ENCODE measurements around the gene ICAM2. TPM values are rescaled to one million over a fixed set of nuclear protein-coding genes. Genes with fewer than 3 reads are reported as not detected.

ICAM2 gene
- total RNA-seq, 5 donors from 2014 or later (not counting 1 experiment from before 2014, with no cell fraction given), result 69.6 to 132 (median 116) TPM

GRCh38 chr17:64054304-64054703, 33.9 kb upstream of the ICAM2 start:
- no peaks in the 10 kb centered on the region for H3K9me3 Mint-ChIP-seq
- H3K36me3 Mint-ChIP-seq, result peaks cover 83% of the 10 kb centered on the region
- Histone ChIP-seq H3K27ac (ENCODE audit: low read length) (no peak overlapping the region), H3K27me3 (replicated peaks in 1 of 2; ENCODE audit: control insufficient read depth in 2 of 2, extremely low read depth in 1 of 2, insufficient read depth in 2 of 2, low read length in 1 of 2) (no peaks in the 10 kb centered on the region), H3K36me3 (ENCODE audit: control insufficient read depth in 2 of 2, extremely low read depth in 1 of 2, insufficient read depth in 1 of 2, low read length in 1 of 2) (peaks cover 6 to 68% of the 10 kb centered on the region in 2 donors), H3K4me3 (ENCODE audit: control insufficient read depth in 1 of 2, extremely low read depth in 1 of 2, low read length in 1 of 2) (no peak overlapping the region), H3K4me1 (ENCODE audit: control insufficient read depth in 1 of 2, extremely low read depth in 1 of 2, insufficient read depth in 2 of 2, low read length in 2 of 2) (peaks cover 17 to 47% of the 10 kb centered on the region in 2 experiments), H3K9me3 (no peaks in the 10 kb centered on the region)
- no peak overlapping the region for H3K4me3 Mint-ChIP-seq
- DNase-seq (no peak), ATAC-seq (replicated peaks in 1 of 4) (no peak)
- H3K4me1 Mint-ChIP-seq, result peaks cover 39 to 88% (median 45%) of the 10 kb centered on the region in 3 donors
- WGBS (ENCODE audit: insufficient coverage), result 96% methylated on average over 16 of the region's 21 CpGs
- H3K27ac Mint-ChIP-seq, result peak overlapping the region; percentile 66 to 80
- H3K27me3 Mint-ChIP-seq, result no peaks in the 10 kb centered on the region
- POLR2A ChIA-PET, result no interaction called here
- CTCF ChIA-PET, result interaction anchor here in 1 of 2 donors (1.2 kb wide), 1 partner anchor 26 kb away, joined by 6 read pairs; no protein-coding TSS in a partner anchor

GRCh38 chr17:64053101-64053500, 32.7 kb upstream of the ICAM2 start:
- no peak for DNase-seq
- H3K4me1 Mint-ChIP-seq, result peaks cover 39 to 80% (median 47%) of the 10 kb centered on the region in 3 donors
- Histone ChIP-seq H3K4me3 (ENCODE audit: control insufficient read depth in 1 of 2, extremely low read depth in 1 of 2, low read length in 1 of 2) (no peak overlapping the region), H3K27ac (ENCODE audit: low read length) (no peak overlapping the region), H3K27me3 (replicated peaks in 1 of 2; ENCODE audit: control insufficient read depth in 2 of 2, extremely low read depth in 1 of 2, insufficient read depth in 2 of 2, low read length in 1 of 2) (no peaks in the 10 kb centered on the region), H3K4me1 (ENCODE audit: control insufficient read depth in 1 of 2, extremely low read depth in 1 of 2, insufficient read depth in 2 of 2, low read length in 2 of 2) (peaks cover 17 to 52% of the 10 kb centered on the region in 2 experiments), H3K36me3 (ENCODE audit: control insufficient read depth in 2 of 2, extremely low read depth in 1 of 2, insufficient read depth in 1 of 2, low read length in 1 of 2) (peaks cover 6 to 67% of the 10 kb centered on the region in 2 donors), H3K9me3 (no peaks in the 10 kb centered on the region)
- ATAC-seq (replicated peaks in 1 of 4), result no peak
- H3K9me3 Mint-ChIP-seq, result no peaks in the 10 kb centered on the region
- peaks cover 76% of the 10 kb centered on the region for H3K36me3 Mint-ChIP-seq
- WGBS (ENCODE audit: insufficient coverage), result 94% methylated on average over 8 of the region's 10 CpGs
- POLR2A ChIA-PET, result interaction anchor here (0.6 to 1.0 kb wide), 3 partner anchors 9 to 429 kb away, joined by 3 to 6 read pairs (median 4); no protein-coding TSS in a partner anchor
- no peak overlapping the region for H3K4me3 Mint-ChIP-seq
- peak overlapping the region; percentile 83 to 91 for H3K27ac Mint-ChIP-seq
- CTCF ChIA-PET, result interaction anchor here (0.6 to 1.5 kb wide), 6 partner anchors 21 to 650 kb away, joined by 3 to 6 read pairs (median 4); partner anchors contain the start of gene GH1 (in 1 of the 2)
- H3K27me3 Mint-ChIP-seq, result no peaks in the 10 kb centered on the region

DNA sequence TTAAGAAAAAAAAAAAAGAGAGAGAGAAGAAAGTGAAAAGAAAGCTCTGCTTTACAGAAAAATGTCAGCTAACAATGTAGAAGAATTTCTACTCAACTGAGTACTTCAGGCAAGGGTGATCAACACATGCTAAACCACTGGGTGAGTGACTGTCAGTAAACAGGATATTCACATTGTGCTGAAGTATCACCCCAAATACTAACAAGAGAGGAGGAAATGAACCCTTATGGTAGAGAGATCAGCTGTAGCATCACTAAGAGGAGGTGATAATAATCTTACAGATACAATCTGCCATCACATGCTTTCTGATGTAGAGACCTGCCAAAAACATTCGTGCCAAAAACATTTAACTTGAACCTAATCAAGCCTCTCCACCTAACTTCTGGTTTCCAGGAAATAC, 30.7 kb upstream of the ICAM2 start:
- no peaks in the 10 kb centered on the region for H3K27me3 ChIP-seq (replicated peaks in 1 of 2; ENCODE audit: control insufficient read depth in 2 of 2, extremely low read depth in 1 of 2, insufficient read depth in 2 of 2, low read length in 1 of 2)
- H3K4me3 ChIP-seq (ENCODE audit: control insufficient read depth in 1 of 2, extremely low read depth in 1 of 2, low read length in 1 of 2), result no peak overlapping the region
- H3K36me3 ChIP-seq (ENCODE audit: control insufficient read depth in 2 of 2, extremely low read depth in 1 of 2, insufficient read depth in 1 of 2, low read length in 1 of 2), result peaks cover 9 to 75% of the 10 kb centered on the region in 2 donors
- peak overlapping the region; percentile 78 for H3K27ac ChIP-seq (ENCODE audit: low read length)
- ATAC-seq (replicated peaks in 1 of 4), result peak; percentile 99 to 100 (median 100)
- Mint-ChIP-seq H3K4me3 (peak overlapping the region; percentile 41 to 52 (median 52)), H3K27ac (peak overlapping the region; percentile 92 to 97), H3K36me3 (peaks cover 74% of the 10 kb centered on the region), H3K27me3 (no peaks in the 10 kb centered on the region), H3K4me1 (peaks cover 31 to 67% (median 38%) of the 10 kb centered on the region in 3 donors), H3K9me3 (no peaks in the 10 kb centered on the region)
- POLR2A ChIA-PET, result interaction anchor here in 1 of 2 donors (0.6 to 0.7 kb wide), 5 partner anchors 15 to 349 kb away, joined by 3 to 6 read pairs (median 3); no protein-coding TSS in a partner anchor
- peak in 18 of 35 experiments; percentile 6 to 72 (median 26) for DNase-seq
- no CpG with 5 or more reads among the region's 1 CpG for WGBS (ENCODE audit: insufficient coverage)
- CTCF ChIA-PET, result interaction anchor here (0.7 to 2.7 kb wide), 10 partner anchors 9 to 132 kb away, joined by 3 to 22 read pairs (median 4); partner anchors contain the start of gene ERN1 (in 1 of the 2)
- no peaks in the 10 kb centered on the region for H3K9me3 ChIP-seq
- H3K4me1 ChIP-seq (ENCODE audit: control insufficient read depth in 1 of 2, extremely low read depth in 1 of 2, insufficient read depth in 2 of 2, low read length in 2 of 2), result peaks cover 14 to 41% of the 10 kb centered on the region in 2 experiments

DNA sequence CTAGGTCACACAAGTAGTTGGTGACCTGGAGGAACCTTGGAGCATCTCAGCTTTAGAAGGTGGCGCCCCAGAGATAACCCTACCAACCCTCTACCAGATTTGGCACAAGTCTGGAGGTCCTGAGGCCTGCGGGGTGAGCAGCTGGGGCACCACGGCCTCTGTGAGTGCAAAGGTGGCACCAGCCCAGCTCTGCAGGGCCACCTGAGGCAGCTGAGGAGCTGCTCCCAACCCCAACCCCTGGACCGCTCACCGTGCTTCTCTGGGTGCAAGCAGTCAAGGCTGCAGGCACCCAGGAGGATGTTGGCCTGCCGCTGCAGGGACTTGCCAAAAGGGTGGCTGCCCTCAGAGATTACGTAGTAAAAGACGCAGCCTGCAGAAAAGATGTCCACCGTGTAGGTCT, 28.4 kb upstream of the ICAM2 start:
- no peaks in the 10 kb centered on the region for H3K27me3 ChIP-seq (replicated peaks in 1 of 2; ENCODE audit: control insufficient read depth in 2 of 2, extremely low read depth in 1 of 2, insufficient read depth in 2 of 2, low read length in 1 of 2)
- no peaks in the 10 kb centered on the region for H3K9me3 ChIP-seq
- DNase-seq, result no peak
- no peak for ATAC-seq (replicated peaks in 1 of 4)
- peaks cover 19 to 77% of the 10 kb centered on the region in 2 donors for H3K36me3 ChIP-seq (ENCODE audit: control insufficient read depth in 2 of 2, extremely low read depth in 1 of 2, insufficient read depth in 1 of 2, low read length in 1 of 2)
- 97% methylated on average over 7 of the region's 9 CpGs for WGBS (ENCODE audit: insufficient coverage)
- H3K27me3 Mint-ChIP-seq, result no peaks in the 10 kb centered on the region
- H3K27ac Mint-ChIP-seq, result peak overlapping the region; percentile 92 to 97
- peaks cover 14 to 35% of the 10 kb centered on the region in 2 experiments for H3K4me1 ChIP-seq (ENCODE audit: control insufficient read depth in 1 of 2, extremely low read depth in 1 of 2, insufficient read depth in 2 of 2, low read length in 2 of 2)
- ChIA-PET POLR2A (no interaction called here), CTCF (interaction anchor here (1.1 to 4.1 kb wide), 5 partner anchors 15 to 85 kb away, joined by 3 to 22 read pairs (median 12); no protein-coding TSS in a partner anchor)
- no peak overlapping the region for H3K4me3 Mint-ChIP-seq
- H3K4me3 ChIP-seq (ENCODE audit: control insufficient read depth in 1 of 2, extremely low read depth in 1 of 2, low read length in 1 of 2), result no peak overlapping the region
- H3K36me3 Mint-ChIP-seq, result peaks cover 82% of the 10 kb centered on the region
- H3K4me1 Mint-ChIP-seq, result peaks cover 28 to 51% (median 35%) of the 10 kb centered on the region in 3 donors
- H3K9me3 Mint-ChIP-seq, result no peaks in the 10 kb centered on the region
- peak overlapping the region; percentile 78 for H3K27ac ChIP-seq (ENCODE audit: low read length)

GRCh38 chr17:64045176-64045575, 24.7 kb upstream of the ICAM2 start:
- no peaks in the 10 kb centered on the region for H3K27me3 ChIP-seq (replicated peaks in 1 of 2; ENCODE audit: control insufficient read depth in 2 of 2, extremely low read depth in 1 of 2, insufficient read depth in 2 of 2, low read length in 1 of 2)
- H3K27ac ChIP-seq (ENCODE audit: low read length), result no peak overlapping the region
- peaks cover 5 to 15% of the 10 kb centered on the region in 2 experiments for H3K4me1 ChIP-seq (ENCODE audit: control insufficient read depth in 1 of 2, extremely low read depth in 1 of 2, insufficient read depth in 2 of 2, low read length in 2 of 2)
- Mint-ChIP-seq H3K27ac (peak overlapping the region in 1 of 2 donors; percentile 22), H3K9me3 (no peaks in the 10 kb centered on the region), H3K4me3 (no peak overlapping the region), H3K27me3 (no peaks in the 10 kb centered on the region), H3K4me1 (peaks cover 11 to 30% (median 17%) of the 10 kb centered on the region in 3 donors), H3K36me3 (peaks cover 71% of the 10 kb centered on the region)
- H3K9me3 ChIP-seq, result no peaks in the 10 kb centered on the region
- ChIA-PET CTCF (interaction anchor here in 1 of 2 donors (1.0 kb wide), 1 partner anchor 16 kb away, joined by 3 read pairs; no protein-coding TSS in a partner anchor), POLR2A (no interaction called here)
- H3K36me3 ChIP-seq (ENCODE audit: control insufficient read depth in 2 of 2, extremely low read depth in 1 of 2, insufficient read depth in 1 of 2, low read length in 1 of 2), result peaks cover 25 to 88% of the 10 kb centered on the region in 2 donors
- ATAC-seq (replicated peaks in 1 of 4) (no peak), DNase-seq (no peak)
- WGBS (ENCODE audit: insufficient coverage), result 88% methylated on average over 11 of the region's 13 CpGs
- H3K4me3 ChIP-seq (ENCODE audit: control insufficient read depth in 1 of 2, extremely low read depth in 1 of 2, low read length in 1 of 2), result no peak overlapping the region

DNA sequence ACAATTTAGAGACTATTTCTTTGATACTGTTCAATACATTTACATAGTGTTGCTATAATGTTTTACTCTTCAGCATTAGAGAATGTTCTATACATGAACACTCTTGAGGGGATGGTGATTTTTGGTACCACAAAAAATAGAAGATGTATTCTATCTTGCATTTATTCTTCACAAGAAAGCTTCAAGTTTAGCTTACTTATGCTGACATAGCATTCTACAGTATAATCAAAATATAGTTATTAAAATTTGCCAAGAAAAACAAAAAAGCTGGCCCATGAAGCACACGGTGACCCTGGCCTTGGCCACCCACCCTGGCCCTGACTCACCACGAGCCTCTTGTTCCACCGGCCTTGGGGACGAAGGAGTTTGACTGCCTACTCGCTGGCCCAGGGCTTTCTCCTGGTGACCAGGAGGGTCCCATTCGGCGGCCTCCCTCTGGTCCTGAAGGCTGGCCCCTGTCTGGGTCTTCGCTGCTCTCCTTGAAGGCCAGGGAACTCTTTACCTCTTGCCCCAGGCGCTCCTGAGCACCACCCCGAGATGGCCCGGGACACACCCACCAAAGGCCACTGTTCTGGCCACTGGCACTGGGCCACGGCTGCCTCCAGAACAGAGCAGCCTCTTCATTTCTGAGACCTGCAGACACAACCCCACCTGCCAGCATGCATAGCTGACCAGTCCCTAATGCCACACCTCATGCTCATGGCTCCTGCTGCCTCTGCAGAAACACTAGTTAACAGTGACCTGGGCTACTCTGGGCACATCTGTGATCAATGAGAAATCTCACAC, 22.5 kb upstream of the ICAM2 start:
- POLR2A ChIA-PET, result interaction anchor here in 1 of 2 donors (0.6 kb wide), 2 partner anchors 16 to 506 kb away, joined by 3 to 10 read pairs; no protein-coding TSS in a partner anchor
- ATAC-seq (replicated peaks in 1 of 4) (no peak), DNase-seq (no peak)
- peaks cover 69% of the 10 kb centered on the region for H3K36me3 Mint-ChIP-seq
- Histone ChIP-seq H3K4me3 (ENCODE audit: control insufficient read depth in 1 of 2, extremely low read depth in 1 of 2, low read length in 1 of 2) (no peak overlapping the region), H3K27ac (ENCODE audit: low read length) (no peak overlapping the region), H3K4me1 (ENCODE audit: control insufficient read depth in 1 of 2, extremely low read depth in 1 of 2, insufficient read depth in 2 of 2, low read length in 2 of 2) (no peaks in the 10 kb centered on the region), H3K27me3 (replicated peaks in 1 of 2; ENCODE audit: control insufficient read depth in 2 of 2, extremely low read depth in 1 of 2, insufficient read depth in 2 of 2, low read length in 1 of 2) (no peaks in the 10 kb centered on the region), H3K36me3 (ENCODE audit: control insufficient read depth in 2 of 2, extremely low read depth in 1 of 2, insufficient read depth in 1 of 2, low read length in 1 of 2) (peaks cover 22 to 88% of the 10 kb centered on the region in 2 donors), H3K9me3 (no peaks in the 10 kb centered on the region)
- no peaks in the 10 kb centered on the region for H3K9me3 Mint-ChIP-seq
- H3K4me3 Mint-ChIP-seq, result no peak overlapping the region
- H3K4me1 Mint-ChIP-seq, result peaks cover 0 to 20% (median 8%) of the 10 kb centered on the region in 3 donors
- CTCF ChIA-PET, result interaction anchor here (0.5 to 3.1 kb wide), 5 partner anchors 8 to 91 kb away, joined by 3 to 13 read pairs (median 4); no protein-coding TSS in a partner anchor
- 93% methylated on average over 12 of the region's 12 CpGs for WGBS (ENCODE audit: insufficient coverage)
- no peaks in the 10 kb centered on the region for H3K27me3 Mint-ChIP-seq
- H3K27ac Mint-ChIP-seq, result no peak overlapping the region

Data from T-cell (primary cell).